A204.1 (cell line): ENCODE measurements around the gene UMOD.
"Not testable (repeated sequence)": the region's sequence is repeated elsewhere in the genome, so short reads cannot be mapped to it uniquely, and the experiment has no call there.

ENCODE experiments used
- FAIRE-seq: peaks from 2 replicates; lab custom pipeline; 2012; peaks lifted over from hg19 to GRCh38; lab: Jason Lieb, UNC

UMOD gene

DNA sequence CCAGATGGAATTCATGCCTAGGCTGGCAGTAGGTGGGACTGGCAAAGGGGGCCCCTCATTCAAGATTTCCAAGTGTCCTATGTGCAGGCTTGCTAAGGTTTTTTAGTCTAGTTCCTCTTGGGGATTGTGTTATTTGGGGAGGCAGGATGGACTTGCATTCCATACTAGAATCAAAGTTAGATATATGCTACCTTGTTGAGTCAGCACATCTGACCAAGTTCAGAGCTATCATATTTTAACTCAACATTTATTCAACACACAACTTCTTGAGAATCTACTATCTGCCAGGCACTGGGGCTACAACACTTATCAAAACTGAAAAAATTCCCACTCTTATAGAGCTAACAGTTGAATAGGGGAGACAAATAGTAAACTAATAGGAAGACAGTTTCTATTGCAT is 31.9 kb downstream of the UMOD start:
- FAIRE-seq: no peak

DNA sequence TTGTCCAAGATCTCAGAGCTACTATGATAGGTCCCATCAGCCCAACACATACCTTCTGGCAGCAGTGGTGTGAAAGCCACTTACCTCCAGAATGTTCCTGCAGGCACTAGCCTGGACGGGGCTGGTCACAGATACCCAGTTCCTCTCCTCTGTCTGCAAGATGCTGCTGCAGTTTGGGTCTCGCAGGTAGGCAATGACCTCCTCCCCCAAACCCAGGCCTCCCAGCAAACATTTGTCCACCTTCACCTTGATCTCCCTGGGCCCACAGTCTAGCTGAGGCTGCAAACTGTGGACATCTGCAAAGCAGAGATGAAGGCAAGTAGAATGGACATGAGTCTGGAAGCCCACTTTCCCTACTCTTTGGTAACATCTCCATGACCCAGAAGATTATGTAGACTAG is 32.3 kb downstream of the UMOD start:
- no peak for FAIRE-seq

DNA sequence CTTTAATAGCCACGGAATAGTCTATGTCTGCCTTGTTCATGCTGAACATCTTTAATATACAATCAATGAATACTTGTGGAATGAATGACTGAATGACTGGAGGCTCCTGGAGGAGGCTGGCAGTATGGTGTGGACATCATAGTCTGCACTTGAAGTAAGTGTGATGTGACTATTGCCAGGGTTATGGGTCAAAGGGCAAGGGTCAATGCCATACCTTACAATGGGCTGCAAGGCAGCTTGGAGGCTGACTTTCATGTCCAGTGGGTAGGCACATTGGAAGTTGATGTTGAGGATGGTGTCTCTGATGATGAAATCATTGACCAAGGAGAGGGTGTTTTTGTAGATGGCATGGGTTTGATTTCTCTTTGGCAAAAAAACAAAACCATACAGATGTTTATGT is 33.1 kb downstream of the UMOD start:
- FAIRE-seq: no peak

DNA sequence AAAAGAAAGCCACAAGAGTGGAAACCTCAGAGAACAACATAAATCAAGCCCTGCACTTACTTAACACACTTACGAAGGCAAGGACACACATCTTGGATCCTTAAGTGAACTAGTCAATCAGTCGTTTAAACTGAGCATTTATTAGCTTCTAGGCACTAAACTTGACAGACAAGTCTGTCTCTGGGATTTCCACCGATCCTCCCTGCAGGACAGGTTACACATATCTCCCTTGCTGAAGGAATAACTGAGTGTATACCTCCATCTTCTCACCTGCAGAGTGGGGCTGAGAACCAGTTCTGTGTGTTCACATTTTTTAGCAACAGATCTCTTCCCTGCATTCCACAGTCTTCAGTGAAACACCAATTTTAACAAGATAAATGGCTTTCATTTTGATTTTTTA is 34.1 kb downstream of the UMOD start:
- no peak for FAIRE-seq

DNA sequence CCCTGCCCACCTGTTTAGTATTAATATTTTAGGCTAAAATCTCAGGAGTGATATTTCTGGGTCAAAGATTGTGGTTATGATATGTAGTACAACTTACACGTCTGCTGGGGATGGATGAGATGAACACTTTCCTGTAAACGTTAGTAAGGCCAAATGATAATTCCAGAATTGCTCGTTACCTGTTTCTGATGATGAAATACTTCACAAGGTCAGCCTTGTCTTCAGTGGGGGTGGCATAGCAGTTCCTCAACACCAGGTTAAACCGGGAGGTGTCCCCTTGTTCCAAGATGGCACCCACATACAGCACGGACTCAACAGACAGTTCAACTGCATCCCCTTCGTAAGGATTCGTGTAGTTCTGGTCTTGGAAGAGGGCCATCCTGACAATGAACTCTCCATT is 34.5 kb downstream of the UMOD start:
- no peak for FAIRE-seq

DNA sequence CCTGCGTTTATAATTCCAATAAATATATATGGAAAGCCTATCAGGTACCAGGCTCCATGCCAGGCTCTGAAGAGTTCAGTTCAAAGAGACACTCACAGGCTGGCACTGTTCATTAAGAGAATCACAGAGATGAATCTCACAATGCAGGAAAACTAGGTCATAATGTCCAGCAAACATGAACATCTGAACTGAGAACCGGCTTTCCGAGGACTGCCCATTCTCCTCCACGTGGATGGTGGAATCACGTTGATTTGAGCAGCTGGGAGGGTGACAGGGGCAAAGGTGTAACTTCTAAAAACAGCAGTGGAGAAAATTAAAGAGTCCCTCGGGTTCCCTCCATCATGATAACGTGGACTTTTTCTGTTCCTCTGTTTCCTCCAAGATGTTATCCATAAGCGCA is 35.4 kb downstream of the UMOD start:
- FAIRE-seq: no peak

DNA sequence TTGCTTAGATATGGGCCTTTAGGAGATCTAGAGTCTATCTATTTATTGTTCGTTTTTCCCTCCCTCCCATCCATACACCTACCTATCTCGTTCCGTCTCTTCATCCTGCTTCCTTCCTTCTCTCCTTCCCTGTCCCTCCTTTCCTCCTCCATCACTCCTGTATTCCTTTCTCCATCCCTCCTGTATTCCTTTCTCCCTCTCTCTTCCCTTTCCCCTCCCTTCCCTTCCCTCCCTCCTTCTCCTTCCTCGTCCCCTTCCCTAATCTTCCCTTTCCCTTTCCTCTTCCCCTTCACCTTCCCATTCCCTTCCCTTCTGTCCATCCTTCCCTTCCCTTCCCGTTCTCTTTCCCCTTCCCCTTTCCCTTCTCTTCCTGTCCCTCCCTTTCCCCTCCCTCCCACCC is 35.8 kb downstream of the UMOD start:
- FAIRE-seq: no peak

DNA sequence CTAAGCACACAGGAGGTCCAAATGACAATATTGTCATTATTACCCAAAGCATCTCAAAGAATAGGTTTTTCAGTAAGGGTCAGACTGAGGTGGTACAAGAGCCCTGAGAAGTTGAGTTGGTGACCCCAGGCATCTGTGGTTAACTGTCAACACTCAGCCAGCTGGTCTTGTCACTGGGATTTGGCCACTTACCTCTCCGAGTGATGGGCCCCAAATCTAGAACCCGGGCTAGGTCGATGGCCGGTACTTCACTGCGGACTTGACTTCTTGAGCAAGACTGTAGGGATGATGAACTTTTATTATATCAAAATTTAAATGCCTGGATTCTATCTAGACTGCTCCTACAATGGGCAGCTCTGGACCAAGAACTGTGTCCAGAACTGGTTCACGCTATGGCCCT is 36.8 kb downstream of the UMOD start:
- no peak for FAIRE-seq

DNA sequence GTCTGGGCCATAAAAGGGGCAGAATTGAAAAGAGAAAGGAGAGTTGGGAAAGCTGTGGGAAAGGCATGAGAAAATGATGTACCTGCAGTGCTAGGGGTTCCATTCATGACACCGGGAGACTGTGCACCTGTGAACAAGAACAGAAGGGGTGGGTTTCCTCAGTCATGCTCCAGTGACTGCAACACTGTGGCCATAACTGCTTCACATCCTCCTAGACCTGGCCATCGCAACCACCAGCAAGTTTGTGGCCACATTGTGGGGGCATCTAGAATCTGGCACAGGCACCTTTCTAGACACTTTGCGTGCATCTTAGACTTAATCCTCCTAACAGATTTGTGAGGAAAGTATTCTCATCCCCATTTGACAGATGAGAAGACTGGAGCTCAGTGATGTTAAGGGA is 37.9 kb downstream of the UMOD start:
- no peak for FAIRE-seq

DNA sequence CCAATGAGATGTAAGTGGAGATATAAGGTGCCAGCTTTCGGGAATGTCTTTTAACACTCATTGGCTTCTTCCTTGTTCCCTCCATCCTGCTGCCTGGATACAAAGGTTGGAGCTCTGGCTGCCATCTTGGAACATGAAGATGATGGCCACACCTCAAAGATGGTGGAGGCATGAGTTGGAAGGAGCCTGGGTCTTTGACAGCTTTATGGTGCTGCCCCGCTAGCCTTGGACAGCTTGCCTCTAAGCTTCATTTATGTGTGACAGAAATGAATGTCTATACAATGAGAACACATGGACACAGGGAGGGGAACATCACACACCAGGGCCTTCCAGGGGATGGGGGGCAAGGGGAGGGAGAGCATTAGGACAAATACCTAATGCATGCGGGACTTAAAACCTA is 38.8 kb downstream of the UMOD start:
- no peak for FAIRE-seq

DNA sequence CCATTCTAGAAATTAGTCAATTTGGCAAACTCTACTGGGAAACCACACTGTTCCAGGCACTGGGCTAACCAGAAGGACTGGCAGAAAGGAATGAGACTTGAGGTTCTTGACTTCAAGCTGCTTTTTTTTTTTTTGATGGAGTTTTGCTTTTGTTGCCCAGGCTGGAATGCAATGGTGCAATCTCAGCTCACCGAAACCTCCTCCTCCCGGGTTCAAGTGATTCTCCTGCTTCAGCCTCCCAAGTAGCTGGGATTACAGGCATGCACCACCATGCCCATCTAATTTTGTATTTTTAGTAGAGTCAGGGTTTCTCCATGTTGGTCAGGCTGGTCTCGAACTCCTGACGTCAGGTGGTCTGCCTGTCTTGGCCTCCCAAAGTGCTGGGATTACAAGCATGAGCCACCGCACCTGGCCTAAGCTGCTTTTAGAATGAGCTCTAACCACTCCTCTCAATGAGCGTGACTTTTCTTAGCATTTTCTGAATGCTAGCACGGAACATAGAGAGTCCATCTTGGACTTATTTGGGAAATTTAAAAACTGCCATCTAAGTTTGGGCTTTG is 39.9 kb downstream of the UMOD start:
- FAIRE-seq: not testable (repeated sequence)

DNA sequence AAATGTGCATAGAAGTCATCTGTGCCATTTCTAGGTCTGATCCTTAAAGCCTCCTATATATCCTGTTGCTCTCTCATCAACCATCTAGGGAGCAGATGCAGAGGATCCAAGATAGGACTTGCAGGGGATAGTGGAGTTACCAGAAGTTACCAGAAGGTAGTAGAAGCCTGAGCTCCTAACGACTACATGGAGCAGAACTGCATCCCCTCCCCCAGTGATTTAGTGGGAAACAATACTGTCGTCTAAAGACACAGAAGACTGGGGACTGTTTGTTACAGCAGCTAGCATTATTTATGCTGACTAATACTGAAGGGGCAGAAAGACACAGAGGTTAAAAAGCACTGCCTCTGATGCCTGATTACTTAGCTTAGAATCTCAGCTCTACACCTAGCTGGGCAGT is 41.0 kb downstream of the UMOD start:
- FAIRE-seq: no peak

DNA sequence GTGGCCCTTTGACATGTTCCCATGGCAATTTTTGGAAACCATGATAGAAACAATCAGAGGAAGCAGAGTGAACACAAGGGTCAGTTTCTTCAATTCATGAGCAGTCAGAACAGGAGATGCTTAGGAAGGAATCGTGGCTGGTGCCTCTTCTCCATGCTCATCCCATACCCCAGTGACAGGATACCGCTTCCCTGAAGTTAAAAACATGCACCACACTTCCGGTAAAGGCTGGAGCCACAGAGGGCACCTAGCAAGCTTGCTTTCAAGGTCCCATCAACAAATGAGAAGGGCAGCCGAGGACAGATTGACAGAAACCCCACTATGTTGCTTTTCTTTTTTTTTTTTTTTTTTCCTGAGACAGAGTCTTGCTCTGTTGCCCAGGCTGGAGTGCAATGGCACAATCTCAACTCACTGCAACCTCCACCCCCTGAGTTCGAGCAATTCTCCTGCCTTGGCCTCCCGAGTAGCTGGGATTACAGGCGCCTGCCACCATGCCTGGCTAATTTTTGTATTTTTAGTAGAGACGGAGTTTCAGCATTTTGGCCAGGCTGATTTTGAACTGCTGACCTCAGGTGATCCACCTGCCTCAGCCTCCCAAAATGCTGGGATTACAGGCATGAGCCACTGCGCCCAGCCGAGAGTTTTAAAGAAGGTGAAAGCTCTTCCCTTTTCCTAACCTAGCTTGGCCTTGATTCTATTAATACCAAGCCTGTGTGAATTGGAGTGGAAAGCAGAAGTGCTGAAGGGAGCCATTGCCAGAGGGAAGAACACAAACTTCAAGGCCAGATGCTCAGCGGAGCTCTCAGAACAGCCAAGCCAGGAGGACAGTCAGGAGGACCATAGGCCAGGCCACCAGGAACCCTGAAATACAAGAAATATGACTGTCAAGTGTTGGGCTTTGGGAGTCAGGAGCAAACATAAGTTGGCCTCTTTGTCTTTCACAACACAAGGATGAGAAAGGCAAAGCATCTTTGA is 41.8 kb downstream of the UMOD start:
- FAIRE-seq: no peak

DNA sequence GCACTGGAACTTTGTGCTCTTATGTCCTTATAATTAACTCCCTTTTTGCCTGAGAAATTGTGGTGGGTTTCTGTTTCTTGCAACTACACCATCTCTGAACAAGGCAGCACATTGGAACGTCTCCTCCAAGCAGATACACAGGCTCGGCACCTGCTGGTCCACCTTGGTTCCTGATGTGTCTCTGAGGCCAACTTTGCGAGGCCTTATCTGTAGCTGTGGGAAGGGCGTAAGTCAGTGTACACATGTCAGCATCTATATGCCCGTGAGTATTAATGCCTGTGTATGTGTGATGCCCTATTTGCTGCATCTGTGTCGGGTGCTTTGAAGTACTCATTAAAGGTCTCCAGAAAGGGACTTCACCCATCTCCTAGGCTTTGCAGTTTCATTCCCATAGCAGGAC is 42.7 kb downstream of the UMOD start:
- FAIRE-seq: no peak

DNA sequence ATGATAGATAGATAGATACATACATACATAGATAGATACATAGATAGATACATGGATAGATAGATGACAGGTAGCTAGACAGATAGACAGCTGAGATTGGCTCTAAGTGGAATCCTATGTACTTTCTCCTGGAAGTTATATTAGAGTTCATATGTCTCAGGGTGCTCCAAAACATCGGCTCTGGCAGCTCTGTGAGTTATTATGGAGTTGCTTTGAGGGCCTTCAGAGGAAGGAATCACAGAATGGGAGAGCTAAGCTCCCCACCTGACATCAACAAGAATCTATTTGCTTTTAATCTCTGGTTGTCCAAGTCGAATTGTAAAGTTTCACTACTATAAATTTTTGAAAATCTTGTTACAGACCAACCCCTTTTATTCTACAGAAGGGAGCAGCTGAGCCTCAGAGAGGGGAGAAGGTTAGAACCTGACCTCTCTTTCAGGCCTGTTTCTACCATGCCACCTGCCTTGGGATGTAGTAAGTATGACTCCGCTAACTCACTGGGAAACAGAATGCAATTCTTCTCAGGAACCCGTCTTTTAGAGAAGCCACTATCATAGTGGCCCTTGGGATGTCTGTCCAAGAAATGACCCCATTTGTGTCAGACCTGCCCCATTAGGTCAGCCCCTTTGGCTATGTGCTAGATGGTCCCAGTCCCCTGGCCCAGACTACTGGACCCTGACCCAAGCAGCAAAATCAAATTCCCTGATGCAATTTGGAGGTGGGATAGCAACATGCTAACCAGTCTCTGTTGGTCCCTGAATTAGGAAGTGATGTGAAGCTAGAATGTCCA is 43.5 kb downstream of the UMOD start:
- FAIRE-seq: no peak

DNA sequence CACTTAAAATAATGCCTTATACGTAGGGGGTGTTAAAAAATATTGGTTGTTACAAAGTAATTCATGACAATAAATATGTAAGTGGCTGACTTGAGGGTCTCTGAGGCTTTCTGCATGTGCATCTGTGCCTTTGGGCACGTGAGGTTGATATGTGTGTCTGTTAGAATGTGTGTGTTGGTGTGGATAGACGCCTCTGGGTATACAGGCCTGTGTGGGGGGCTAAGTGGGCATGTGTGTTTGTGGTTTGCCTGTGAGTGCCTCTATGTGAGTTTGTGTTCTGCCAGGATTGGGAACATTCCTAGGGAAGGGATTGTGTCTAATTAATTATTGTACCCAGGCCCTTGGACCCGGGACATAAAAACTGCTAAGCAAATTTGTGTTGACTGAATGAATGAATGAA is 44.2 kb downstream of the UMOD start:
- no peak for FAIRE-seq

DNA sequence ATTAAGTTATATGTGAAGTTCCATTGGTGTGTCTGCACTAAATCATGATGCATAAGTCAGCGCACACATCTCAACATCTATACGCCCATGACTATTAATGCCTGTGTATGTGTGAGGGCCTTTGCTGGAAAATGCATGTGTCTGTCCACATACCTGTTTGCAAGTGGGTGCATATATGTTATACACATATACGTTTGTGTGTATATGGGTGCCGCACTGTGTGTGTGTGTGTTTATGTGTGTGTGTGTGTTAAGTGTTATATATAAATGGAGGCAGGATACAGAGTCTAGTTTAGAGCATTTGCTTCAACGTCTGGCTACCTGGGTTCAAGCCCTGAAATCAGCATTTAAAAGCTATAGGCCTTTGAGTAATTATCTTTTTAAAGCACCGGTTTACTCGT is 44.7 kb downstream of the UMOD start:
- FAIRE-seq: no peak

DNA sequence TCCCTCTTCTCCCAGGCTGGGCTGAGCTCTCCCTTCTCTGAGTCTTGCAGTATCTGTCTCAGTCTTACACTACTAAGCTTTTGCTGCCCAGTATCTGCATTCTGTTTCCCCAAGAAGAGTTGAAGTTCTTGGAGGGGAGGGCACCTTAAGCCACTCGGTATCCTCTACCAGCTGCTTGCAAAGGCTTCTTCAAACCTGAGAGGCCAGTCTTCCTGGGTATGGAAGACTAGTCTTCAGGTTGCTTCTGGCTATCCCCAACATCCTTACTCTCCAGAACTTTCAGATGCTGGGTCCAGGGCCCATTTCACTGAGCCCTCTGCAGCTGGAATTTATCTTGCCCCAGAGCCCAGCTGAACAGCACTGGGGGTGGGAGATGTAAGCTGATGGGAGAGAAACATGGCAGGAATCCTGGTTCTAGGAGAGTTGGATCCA is 45.3 kb downstream of the UMOD start:
- FAIRE-seq: no peak

DNA sequence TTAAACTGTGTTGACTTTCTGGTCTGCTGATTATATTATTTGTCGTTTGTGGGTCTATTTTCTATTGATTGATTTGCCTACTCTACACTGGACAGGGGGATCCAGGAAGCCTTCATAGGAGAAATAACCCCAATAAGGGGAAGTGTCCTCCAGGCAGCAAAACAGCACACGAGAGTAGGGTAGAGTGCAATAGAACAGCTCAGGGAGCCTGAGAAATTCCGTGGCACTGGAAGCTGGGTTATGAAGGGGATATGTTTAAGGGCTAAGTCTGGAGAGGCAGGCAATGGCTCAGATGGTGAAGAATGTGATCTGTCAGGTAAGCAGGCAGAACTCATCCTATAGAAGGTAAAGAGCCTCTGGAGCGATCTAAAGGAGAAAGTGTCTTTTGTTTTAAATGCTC is 46.1 kb downstream of the UMOD start:
- no peak for FAIRE-seq

DNA sequence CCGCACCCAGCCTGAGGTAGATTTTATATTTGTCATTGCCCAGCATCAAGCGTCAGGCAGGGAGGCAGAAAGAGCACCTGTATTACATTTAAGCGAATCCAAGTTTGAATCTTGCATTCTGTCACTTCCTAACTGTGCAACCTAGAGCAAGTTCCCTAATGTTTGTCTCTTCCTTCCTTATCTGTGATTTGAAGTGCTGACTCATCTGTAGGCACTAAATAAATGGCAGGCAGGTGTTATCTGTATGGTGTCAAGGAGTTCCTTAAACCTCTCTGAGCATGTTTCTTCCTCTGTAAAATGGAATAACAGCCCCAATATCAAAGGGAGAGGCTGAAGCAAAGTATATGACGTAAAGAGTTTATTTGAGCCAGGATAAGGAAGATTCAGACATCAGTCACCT is 49.5 kb downstream of the UMOD start:
- no peak for FAIRE-seq

DNA sequence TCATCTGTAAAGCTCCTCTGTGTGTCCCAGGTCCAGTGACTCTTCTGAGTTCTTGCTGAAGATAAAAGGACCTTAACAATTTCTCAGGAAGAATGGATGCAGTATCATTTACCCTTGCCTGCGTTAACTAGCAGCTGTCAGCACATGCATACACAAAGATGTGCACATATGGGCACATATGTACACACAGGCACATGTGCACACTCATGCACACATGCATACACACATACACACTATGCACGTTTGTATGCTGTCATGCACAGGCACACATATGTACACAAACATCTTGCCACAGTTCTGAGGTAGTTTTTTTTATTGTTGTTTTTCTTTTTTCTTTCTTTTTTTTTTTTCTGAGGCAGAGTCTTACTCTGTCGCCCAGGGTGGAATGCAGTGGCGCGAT is 50.1 kb downstream of the UMOD start:
- FAIRE-seq: no peak

DNA sequence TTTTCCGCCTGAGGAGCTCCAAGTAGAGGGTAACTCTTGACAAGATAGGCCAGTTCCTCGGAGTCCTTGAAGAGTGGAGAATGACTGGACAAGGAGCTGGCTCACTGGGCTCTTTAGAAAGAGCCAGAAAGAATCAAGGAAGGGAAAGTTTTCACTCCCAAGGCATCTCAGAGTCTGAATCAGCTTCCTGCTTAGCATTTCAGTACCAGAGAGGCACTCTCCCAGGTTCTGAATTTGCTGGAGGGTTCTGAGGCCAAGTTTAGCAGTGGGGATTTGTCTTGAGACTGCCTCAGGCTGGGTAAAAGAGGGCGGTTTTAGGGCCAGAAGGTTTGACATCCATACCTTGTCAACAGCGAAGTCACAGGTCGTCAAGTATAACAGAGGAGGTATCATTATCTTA is 50.7 kb downstream of the UMOD start:
- FAIRE-seq: no peak
